Ishikawa (cell line): Measurements from ENCODE around the gene GAP43.

ENCODE experiments used
- CEBPB ChIP-seq: IDR thresholded peaks from 2 replicates; pipeline ENCODE4 v1.6.1; 2012
- CREB1 ChIP-seq: IDR thresholded peaks from 2 replicates; pipeline ENCODE4 v1.6.1; 2012; ENCODE audit warnings: low read depth
- EGR1 ChIP-seq: IDR thresholded peaks from 2 replicates; pipeline ENCODE4 v1.6.1; 2012
- EP300 ChIP-seq: IDR thresholded peaks from 2 replicates; pipeline ENCODE4 v1.6.1; 2012; ENCODE audit warnings: borderline replicate concordance
- FOXM1 ChIP-seq: IDR thresholded peaks from 2 replicates; pipeline ENCODE4 v1.6.1; 2012; ENCODE audit warnings: low read depth, borderline replicate concordance
- MAX ChIP-seq: IDR thresholded peaks from 2 replicates; pipeline ENCODE4 v1.6.1; 2012
- NFIC ChIP-seq: IDR thresholded peaks from 2 replicates; pipeline ENCODE4 v1.6.1; 2012
- RAD21 ChIP-seq: IDR thresholded peaks from 2 replicates; pipeline ENCODE4 v1.6.1; 2012; ENCODE audit warnings: low read depth
- REST ChIP-seq: IDR thresholded peaks from 2 replicates; pipeline ENCODE4 v1.6.1; 2012; ENCODE audit warnings: low read depth, mild to moderate bottlenecking
- TAF1 ChIP-seq: IDR thresholded peaks from 2 replicates; pipeline ENCODE4 v1.6.1; 2012; ENCODE audit warnings: low read depth, mild to moderate bottlenecking
- TCF12 ChIP-seq: IDR thresholded peaks from 2 replicates; pipeline ENCODE4 v1.6.1; 2012; ENCODE audit warnings: low read depth
- TEAD4 ChIP-seq: IDR thresholded peaks from 2 replicates; pipeline ENCODE4 v1.6.1; 2012
- USF1 ChIP-seq: IDR thresholded peaks from 2 replicates; pipeline ENCODE4 v1.6.1; 2012
- YY1 ChIP-seq: IDR thresholded peaks from 2 replicates; pipeline ENCODE4 v1.6.1; 2012; ENCODE audit warnings: low read depth
- ZBTB7A ChIP-seq: IDR thresholded peaks from 2 replicates; pipeline ENCODE4 v1.6.1; 2012; ENCODE audit warnings: low read depth

GAP43 gene

GRCh38 chr3:115624029-115624741, 875 bp downstream of the GAP43 start:
- TF ChIP-seq MAX (no peak), TAF1 (no peak), EP300 (no peak)

- TF ChIP-seq NFIC (no peak), ZBTB7A (no peak), CEBPB (no peak), MAX (no peak), TAF1 (no peak), RAD21 (no peak), CREB1 (no peak)
Measured at GRCh38 chr3:115624901-115625300, 1.6 kb downstream of the GAP43 start.

- TF ChIP-seq YY1 (no peak), TAF1 (no peak)
Measured at GRCh38 chr3:115626006-115626409, 2.7 kb downstream of the GAP43 start.

- TF ChIP-seq EP300: no peak
- TF ChIP-seq CEBPB: no peak
- no peak for TF ChIP-seq TEAD4
- no peak for TF ChIP-seq FOXM1
- TF ChIP-seq MAX: no peak
- no peak for TF ChIP-seq CREB1
- TF ChIP-seq TCF12: no peak
- TF ChIP-seq YY1: no peak
- TF ChIP-seq RAD21: no peak
- no peak for TF ChIP-seq USF1
- no peak for TF ChIP-seq REST
- TF ChIP-seq NFIC: no peak
- no peak for TF ChIP-seq TAF1
- no peak for TF ChIP-seq ZBTB7A
- TF ChIP-seq EGR1: no peak
Measured at GRCh38 chr3:115626721-115627120, 3.4 kb downstream of the GAP43 start.

- TF ChIP-seq USF1 (no peak), EGR1 (no peak), ZBTB7A (no peak), YY1 (no peak), EP300 (no peak), CEBPB (no peak), MAX (no peak), TEAD4 (no peak), FOXM1 (no peak), REST (no peak), CREB1 (no peak), NFIC (no peak), TCF12 (no peak), RAD21 (no peak), TAF1 (no peak)
Measured at GRCh38 chr3:115627180-115628074, 4.1 kb downstream of the GAP43 start.
